HG03066 (cell line): ENCODE results near the gene PXYLP1.

Experiments used
- ATAC-seq: cut with Tn5 transposase; IDR thresholded peaks from one replicate; pipeline ENCODE4 v1.9.1; 2021; ENCODE audit warnings: low read depth; ENCODE audit not compliant: unreplicated experiment

Gene PXYLP1

DNA sequence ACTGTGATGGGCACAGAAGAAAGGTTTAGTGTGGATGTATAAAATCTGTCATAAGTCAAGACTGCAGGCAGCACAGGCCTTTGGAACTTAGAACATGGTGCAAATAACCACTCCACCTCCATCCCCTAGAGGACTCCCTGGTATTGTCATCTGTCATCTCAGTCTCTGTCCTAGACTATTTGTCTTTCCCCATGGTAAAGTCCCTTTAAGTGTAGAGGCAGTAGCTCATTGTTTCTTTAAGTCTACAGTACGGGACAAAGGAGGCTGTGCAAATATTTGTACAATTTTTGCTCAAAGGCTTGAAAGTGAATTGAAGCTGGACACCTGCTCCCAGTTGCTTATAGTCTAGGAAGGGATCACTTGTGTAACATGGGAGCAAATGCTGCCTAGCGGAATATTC lies 3.2 kb upstream of the PXYLP1 start:
- ATAC-seq: no peak

- ATAC-seq: no peak
Measured at GRCh38 chr3:141229132-141229531, 2.5 kb upstream of the PXYLP1 start.

DNA sequence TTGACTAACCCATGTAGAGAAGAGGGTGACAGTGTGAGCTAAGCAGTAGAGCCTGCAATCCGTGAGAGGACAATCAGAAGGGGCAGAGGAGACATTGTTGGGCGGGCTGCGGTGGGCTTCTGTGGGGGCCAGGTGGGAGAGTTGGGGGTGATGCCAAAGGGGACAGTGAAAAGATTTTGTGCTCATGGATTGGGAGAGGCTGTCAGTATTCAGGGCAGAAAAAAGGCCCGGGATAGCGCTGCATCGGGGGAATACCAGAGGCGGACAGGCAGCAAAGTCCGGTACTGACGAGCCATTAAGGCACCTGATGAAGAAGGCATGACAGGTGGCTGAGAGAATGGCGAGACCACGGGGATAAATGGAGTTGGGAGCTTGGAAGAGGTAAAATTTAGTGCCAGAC lies 1.3 kb upstream of the PXYLP1 start:
- ATAC-seq: no peak

DNA sequence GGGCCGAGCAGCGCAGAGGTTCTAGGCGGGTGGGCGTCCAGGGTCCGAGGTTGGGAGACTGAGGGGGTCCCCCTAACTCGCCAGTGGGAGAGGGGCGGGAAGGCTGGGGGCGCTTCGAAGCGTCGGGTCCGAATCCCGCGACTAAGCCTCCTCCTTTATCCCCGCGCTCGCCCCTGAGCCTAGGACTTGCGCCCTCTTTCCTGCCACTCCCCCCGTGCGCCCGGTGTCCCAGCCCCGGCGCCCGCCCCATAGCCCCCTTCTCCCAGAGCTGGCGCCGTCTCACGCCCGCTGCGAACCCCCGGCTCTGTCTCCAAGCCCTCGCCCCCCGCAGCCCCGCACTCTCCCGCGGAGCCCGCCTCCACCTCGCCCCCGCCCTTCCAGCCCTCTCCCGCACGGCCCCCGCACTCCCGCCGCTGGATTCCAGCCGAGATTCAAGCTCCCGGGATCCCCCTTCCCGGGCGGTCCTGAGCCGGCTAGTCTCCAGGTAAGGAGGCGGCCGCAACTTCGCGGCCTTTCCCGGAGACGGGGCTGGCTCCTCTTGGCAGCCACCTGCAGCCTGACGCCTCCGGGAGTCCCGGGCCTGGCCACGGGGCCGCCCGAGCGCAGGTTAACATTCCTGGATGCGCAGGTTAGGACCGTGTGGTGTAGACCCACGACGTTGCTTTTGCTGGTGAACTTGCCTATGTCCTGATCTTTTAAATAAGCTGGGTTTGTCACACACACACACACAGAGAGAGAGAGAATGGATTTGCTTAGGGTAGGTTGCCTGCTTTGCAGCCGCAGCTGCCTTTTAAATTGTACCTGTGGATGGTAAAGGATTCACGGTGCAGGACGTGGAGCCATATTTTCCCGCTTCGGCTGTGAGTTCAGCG lies 563 bp downstream of the PXYLP1 start:
- ATAC-seq: peak; percentile 2

DNA sequence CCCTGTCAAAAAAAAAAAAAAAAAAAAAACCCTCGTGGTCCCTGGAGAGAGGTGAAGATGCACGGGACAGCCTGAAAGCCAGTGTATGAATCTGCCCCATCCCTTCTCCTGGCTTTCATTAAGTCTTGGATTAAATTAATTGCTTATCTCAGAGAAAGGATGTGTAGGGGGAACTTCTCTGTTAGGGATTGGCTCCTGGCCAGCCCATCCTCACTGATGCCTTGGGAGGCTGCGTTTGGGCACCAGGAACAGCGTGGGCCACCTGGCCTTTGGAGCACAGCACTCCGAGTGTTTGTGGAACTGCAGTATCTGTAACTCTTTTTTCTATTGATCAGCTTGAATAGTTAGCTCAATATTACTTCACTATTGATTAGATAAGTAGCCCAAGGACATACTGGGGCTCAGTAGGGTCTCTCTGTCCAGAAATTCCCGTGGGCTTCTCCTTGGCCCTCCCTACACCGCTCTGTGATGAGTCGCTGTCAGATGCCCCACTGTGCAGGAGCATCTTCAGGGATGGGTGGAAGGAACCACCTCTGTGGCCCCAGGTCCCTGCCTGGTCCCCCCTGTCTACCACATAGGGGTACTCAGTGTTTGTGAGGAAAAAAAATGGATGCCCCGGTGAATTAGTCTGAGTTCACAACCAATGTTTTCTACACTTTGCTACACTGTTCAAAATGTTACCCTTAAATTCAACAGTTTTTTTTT lies 2.0 kb downstream of the PXYLP1 start:
- ATAC-seq: no peak

GRCh38 chr3:141234283-141234682 lies 2.7 kb downstream of the PXYLP1 start:
- no peak for ATAC-seq

- ATAC-seq: no peak
Measured at GRCh38 chr3:141235661-141236171, 4.1 kb downstream of the PXYLP1 start.

- no peak for ATAC-seq
Measured at GRCh38 chr3:141236361-141236760, 4.7 kb downstream of the PXYLP1 start.

DNA sequence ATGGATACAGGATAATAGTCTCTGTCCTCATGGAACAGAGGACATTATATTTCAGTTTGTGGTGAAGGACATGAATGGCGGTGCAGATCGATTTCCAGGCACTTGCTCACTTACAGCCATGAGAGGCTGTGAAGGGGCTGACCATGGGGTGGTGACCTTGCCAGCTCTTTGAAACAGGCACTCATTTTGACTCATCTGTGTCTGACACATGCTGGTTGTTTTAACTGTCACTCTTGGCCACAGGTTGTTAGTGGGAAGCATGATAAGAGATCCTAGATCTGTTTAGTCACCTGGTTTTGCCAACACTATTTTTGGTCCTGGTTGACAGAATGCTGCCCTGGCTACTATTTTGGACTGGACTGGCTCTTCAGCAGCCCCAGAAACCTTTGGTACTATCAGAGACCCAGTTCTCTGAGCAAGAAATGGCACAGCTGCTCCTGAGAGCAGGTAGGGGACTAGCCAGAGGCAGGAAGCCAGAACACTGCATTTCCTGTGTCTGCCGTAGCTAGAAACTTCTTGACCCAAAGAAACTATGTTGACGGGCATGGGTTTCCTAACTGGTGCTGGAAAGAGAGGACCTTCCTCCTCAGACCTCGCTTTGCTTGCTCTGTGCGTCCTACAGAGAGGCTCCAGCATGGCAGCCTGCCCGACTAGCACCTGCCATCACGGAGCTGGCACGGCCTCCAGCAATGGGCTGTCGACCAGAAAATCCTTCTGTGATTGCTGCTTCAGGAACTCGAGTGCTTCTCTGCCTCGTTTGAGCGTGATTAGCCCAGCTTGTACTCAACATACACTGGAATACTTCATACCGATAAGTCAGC lies 6.3 kb downstream of the PXYLP1 start:
- no peak for ATAC-seq

DNA sequence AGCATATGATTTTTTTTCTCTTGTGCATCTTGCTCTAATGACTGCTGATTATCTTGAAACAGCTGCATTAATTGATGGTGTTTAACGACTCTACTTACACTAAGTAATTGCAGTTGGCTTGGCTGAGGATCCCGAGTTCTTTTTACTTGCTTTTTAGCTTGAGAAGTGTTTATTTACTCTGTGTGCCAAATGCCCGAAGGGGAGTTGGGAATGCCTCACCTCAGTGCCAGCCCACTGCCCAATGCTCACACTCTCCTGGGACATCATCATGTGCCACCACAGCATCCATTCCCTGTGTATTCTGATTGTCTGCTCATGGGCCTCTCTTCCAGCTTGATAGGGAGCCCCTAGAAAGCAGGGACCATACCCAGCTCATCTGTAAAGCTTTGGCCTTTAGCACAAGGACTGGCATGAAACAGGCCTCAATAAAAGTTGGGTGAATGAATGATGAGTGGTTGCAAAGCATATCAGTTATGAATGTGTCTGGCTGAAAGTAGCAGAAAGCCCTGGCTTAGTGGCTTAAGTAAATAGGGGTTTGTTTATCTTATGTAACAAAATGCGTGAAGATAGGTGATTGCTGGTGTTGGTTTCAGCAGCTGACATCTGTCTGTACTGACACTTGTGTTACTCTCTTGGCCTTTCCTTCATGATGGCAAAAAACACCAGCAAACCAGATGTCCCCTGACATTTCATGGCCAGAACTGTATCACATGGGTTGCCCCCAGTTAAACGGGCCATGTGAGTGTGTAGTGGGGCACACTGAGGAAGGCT lies 8.1 kb downstream of the PXYLP1 start:
- ATAC-seq: no peak

DNA sequence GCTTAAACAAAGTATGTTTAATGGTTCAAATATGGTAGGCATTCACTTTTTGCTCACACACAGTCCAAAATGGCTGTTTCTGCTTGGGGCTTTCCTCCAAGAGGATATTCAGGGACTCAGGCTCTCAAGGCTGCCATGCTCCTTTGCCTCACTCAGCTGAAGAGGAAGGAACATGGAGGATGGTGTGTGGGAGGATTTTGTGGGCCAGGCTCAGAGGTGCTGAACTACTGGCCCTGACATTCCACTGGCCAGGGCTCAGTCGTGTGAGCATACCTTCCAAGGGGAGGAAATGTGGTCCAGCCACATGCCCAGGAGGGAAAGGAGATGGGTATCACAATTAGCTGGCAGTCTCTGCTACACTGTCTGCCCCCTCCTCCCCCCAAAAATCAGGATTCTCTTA lies 8.7 kb downstream of the PXYLP1 start:
- no peak for ATAC-seq

GRCh38 chr3:141240687-141241615 lies 9.3 kb downstream of the PXYLP1 start:
- no peak for ATAC-seq

GRCh38 chr3:141241616-141242376 lies 10.2 kb downstream of the PXYLP1 start:
- ATAC-seq: no peak

GRCh38 chr3:141242377-141243092 lies 10.9 kb downstream of the PXYLP1 start:
- no peak for ATAC-seq

DNA sequence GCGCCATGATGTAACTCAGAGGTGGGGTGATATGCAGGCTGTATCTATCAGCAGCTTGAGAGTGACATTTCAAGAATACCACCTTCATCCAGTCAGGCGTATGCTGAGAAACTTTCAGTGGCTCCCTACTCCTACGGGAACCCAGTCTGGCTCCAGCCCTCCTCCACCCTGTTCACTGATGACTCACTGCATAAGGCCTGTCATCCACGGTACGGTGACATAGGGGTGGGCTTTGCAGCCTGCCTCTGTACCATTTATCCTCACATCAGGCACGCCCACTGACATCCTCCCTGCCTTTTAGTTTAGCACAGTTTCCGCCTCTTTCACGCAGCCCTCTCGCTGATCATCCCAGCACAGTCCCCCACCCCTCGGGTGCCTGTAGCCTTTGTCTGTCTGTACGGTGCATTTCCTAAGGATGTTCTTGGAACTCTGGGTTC lies 11.7 kb downstream of the PXYLP1 start:
- ATAC-seq: no peak

DNA sequence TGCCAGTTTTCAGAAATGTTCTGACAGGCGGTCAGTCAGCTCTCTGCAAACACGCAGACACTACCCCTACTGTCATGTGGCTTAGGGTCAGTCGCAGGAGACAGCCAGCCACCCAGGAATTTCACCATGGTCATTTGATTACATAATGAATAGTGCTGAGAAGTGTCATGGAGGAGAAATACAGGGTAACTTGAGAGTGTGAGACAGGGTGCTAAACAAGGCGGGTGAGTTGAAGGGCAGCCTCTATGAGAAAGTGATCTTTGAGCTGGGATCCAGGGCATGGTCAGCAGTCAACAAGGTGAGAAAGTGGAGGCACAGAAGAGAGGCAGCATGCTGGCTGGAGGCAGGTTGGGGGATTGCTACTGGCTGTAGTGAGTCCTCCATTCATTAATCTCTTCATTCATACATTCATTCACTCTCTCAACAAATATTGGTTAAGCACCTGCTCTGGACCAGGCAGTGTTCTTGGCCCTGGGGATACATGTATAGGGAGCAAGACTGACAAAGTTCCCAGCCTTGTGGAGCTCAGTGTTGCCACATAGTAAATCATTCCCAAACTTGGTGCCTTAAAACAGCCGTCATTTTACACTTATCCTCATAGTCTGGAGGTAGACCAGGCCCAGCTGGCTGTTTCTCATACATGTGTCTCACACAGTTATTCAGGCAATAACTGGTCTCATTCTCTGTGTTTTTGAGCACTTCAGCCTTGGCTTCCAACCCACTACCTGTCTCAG lies 14.8 kb downstream of the PXYLP1 start:
- no peak for ATAC-seq

GRCh38 chr3:141246958-141247301 lies 15.3 kb downstream of the PXYLP1 start:
- ATAC-seq: no peak
